OCI-LY1 (cell line): Measurements from ENCODE around the gene OR10H5.

Source experiments
- CTCF ChIP-seq: fragments of 200-600 bp; sonication (generic), shearing (Covaris generic); IDR thresholded peaks from 2 replicates; pipeline ENCODE4 v1.5.1; 2017; ENCODE audit warnings: mild to moderate bottlenecking, antibody characterized with exemption, low read length, moderate library complexity, mixed read lengths
- EZH2 ChIP-seq: fragments of 200-600 bp; sonication (generic), shearing (Covaris generic); IDR thresholded peaks from 2 replicates; pipeline ENCODE4 v1.8.0; 2017; ENCODE audit warnings: borderline replicate concordance, mixed run types, mild to moderate bottlenecking, antibody characterized with exemption, low read length, moderate library complexity, mixed read lengths

- TF ChIP-seq EZH2 (no peak), CTCF (no peak)
Observed at GRCh38 chr19:15737722-15738121, 49.7 kb upstream of the OR10H5 start, which contains the start of gene OR10H3.
